HG02885 (cell line): ENCODE results near the gene PDS5A.
"Not testable (repeated sequence)": the region's sequence is repeated elsewhere in the genome, so short reads cannot be mapped to it uniquely, and the experiment has no call there.

Experiments
- ATAC-seq: cut with Tn5 transposase; IDR thresholded peaks from one replicate; pipeline ENCODE4 v1.9.1; 2021; ENCODE audit warnings: mild to moderate bottlenecking; ENCODE audit not compliant: unreplicated experiment, poor library complexity

The PDS5A gene

GRCh38 chr4:39963656-39964055, 14.1 kb downstream of the PDS5A start:
- ATAC-seq: no peak

GRCh38 chr4:39961311-39961877, 16.3 kb downstream of the PDS5A start:
- ATAC-seq: no peak

GRCh38 chr4:39950861-39951481, 26.7 kb downstream of the PDS5A start:
- no peak for ATAC-seq

GRCh38 chr4:39947963-39948362, 29.7 kb downstream of the PDS5A start:
- ATAC-seq: no peak

DNA sequence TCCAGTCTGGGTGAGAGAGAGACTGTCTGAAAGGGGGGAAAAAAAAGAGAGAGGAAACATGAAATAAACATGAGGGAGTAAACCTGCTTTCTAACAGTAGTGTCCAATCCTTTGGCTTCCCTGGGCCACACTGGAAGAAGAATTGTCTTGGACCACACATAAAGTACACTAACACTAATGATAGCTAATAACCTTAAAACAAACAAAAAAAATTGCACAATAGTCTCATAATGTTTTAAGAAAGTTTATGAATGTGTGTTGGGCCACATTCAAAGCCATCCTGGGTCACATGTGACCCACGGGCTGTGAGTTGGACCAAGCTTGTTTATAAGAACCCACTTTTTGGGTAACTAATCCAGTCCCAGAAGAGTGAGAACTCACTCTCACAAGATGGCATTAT, 30.3 kb downstream of the PDS5A start:
- no peak for ATAC-seq

DNA sequence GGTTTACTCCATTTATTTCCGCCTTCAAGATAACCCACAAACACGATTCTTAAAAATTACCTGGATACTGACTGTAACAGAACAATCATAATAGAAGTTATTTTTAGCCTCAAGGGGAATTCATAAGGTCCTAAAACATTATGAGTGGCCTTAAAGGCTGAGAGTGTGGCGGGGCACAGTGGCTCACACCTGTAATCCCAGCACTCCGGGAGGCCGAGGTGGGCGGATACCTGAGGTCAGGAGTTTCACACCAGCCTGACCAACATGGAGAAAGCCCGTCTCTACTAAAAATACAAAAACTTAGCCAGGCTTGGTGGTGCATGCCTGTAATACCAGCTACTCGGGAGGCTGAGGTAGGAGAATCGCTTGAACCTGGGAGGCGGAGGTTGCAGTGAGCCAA, 33.5 kb downstream of the PDS5A start:
- not testable (repeated sequence) for ATAC-seq

- ATAC-seq: peak; percentile 37
Measured at GRCh38 chr4:39942507-39942906, 35.2 kb downstream of the PDS5A start.

DNA sequence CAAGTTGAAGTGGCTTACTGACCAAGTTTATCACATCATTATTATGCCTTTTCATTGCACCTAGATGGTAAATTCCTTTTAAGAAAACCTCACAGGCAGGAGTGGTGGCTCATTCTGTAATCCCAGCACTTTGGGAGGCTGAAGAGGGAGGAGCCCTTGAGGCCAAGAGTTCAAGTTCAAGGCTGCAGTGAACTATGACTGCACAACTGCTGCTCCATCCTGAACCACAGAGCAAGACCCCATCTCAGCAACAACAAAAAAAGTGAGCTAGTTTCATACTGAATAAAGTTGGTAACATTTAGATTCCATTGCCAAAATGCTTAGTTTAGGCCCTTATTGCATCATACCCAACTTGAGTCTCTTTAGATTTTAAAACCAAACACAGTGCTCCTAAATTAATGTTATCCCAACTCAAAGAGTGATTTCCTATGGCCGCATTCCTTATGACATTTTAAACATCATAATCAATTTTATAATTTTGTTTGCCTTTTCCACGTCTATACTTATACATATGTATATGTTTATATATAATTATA, 36.0 kb downstream of the PDS5A start:
- no peak for ATAC-seq

GRCh38 chr4:39937683-39938268, 39.9 kb downstream of the PDS5A start:
- ATAC-seq: peak; percentile 53

GRCh38 chr4:39936565-39937418, 40.9 kb downstream of the PDS5A start:
- no peak for ATAC-seq

DNA sequence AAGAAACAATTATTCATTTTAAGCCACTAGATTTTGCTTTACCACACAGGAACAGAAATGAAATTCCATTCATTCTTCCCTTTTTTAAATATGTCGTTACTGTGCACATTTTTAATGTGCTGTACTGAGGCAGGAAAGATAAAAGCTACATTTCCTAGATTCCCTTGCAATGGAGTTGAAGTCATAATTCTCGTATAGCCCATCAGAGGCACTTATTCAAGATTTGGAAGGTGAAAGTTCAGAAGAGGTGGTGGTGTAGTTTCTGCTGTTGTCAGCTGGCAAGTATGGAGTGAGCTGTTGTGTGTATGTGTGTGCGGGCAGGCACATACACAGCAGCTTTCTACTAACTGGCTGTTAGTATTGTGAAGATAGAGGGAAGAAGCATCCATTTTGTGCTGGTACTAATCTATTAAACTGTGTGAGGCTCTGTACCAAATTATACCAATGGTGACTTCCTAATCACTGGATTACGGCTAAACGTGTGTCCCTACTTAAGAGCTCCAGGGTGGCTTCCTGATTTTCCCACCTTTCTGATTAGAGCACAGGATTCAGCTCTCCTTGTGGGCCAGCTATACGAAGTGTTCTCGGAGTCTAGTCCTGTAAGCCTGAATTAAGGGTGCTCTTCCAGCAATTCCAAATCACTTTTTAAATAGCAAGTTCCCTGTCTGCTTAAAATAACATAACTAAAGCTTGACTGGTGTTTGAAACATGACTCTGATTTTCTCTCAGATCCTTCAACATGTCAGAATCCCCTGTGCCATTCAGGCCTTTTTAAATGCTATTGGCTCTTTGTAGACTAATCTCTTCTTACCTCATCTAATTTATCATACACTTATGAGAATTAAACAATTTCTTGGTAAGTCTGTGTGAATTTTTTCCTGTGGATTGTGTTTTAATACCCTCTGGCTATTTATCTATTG, 43.8 kb downstream of the PDS5A start:
- ATAC-seq: no peak

DNA sequence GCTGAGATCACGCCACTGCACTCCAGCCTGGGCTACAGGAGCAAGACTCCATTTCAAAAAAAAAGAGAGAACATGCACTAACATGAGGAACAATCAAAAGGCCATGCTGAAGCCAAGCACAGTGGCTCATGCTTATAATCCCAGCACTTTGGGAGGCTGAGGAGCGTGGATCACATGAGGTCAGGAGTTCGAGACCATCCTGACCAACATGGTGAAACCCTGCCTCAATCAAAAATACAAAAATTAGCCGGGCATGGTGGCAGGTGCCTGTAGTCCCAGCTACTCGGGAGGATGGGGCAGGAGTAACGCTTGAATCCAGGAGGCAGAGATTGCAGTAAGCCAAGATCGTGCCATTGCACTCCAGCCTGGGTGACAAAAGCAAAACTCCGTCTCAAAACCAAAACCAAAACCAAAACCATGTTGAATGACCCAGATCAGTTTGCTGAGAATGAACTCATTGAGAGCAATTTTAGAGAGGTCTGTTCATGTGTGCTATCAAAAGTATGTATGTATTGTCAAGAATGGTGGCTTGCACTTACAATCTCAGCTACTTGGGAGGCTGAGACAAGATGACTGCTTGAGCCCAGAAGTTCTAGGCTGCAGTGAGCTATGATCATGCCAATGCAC, 44.8 kb downstream of the PDS5A start:
- no peak for ATAC-seq

DNA sequence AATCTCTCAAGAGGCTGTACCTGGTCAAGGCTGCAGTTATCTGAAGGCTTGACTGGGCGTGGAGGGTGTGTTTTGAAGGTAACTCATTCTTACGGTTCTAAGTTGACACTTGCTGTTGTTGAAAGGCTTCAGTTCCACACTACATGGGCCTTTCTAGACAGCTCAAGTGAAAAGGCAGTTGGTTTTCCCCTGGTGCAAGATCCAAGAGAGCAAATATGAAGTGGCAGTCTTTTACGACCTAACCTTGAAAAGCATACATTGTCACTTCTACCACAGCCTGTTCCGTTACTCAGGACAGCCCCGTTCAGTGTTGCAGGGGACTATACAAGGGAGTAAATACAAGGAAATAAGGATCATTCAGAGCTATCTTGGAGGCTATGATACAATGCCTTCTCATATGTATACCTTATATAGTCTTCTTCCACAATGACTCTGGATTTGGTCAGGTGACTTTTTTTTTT, 46.2 kb downstream of the PDS5A start:
- no peak for ATAC-seq

DNA sequence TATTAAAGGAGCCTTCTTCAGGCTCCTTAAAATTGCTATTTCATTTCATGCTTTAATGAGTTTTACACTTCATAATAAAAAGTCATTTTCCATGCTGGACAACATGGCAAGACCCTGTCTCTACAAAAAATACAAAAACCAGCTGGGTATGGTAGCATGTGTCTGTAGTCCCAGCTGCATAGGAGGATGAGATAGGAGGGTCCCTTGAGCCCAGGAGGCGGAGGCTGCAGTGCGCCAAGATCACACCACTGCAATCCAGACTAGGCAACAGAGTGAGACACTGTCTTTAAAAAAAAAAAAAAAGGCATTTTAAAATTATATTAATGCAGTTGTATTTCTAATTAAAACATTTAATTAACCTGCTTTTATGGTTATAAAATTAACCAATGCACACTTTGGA, 49.2 kb downstream of the PDS5A start:
- no peak for ATAC-seq

DNA sequence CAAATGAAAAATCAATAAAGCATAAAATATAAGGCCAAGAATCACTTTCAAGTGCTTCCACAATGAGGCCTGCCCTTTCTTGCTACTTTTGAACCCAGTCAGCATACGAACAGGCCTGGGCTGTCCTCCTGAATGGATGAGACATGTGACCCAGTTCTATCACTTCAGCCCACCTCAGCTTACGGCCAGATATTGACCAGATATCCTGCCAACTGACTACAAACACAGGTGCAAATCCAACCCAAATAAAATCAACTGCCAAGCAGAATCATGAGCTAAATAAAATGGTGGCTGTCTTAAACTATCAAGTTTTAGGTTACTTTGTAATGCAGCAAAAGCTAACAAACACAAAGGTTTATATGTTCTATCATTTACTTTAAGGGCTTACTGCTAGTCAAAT, 53.7 kb downstream of the PDS5A start:
- ATAC-seq: no peak

- no peak for ATAC-seq
Measured at GRCh38 chr4:39922399-39922798, 55.3 kb downstream of the PDS5A start.

GRCh38 chr4:39913471-39913870, 64.2 kb downstream of the PDS5A start:
- ATAC-seq: no peak

- no peak for ATAC-seq
Measured at GRCh38 chr4:39910064-39910463, 67.6 kb downstream of the PDS5A start.

DNA sequence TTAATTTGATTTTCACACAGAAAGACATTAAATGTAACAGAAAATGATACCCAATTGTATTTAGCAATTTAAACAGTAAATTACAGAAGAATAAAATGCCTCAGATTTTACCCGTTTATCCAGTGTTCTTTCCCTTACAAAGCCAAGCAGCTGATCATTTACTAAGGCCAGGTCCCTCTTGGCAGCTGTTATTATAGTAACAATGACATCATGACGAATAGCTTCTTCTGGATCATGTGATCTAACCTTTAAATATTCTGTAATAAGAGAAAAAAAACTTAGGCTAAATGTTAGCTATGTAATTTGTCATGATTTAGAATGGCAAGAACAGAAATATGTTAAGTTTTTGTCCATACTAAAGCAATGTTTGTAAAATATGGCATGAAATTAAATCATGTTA, 69.4 kb downstream of the PDS5A start:
- no peak for ATAC-seq
